Upper lobe of left lung (tissue), 6 donors: ENCODE results near the gene CS. TPM values are rescaled to one million over a fixed set of nuclear protein-coding genes. Genes with fewer than 3 reads are reported as not detected.
A peak's percentile ranks its signal among the peaks of the same experiment; 100 is the strongest.
"Not testable (repeated sequence)": the region's sequence is repeated elsewhere in the genome, so short reads cannot be mapped to it uniquely, and the experiment has no call there.

Experiments
- ATAC-seq, 2 donors: fragments of 200-7000 bp; cut with Tn5 transposase; one replicate each; pipeline ENCODE4 v1.9.1; 2022; ENCODE audit warnings: mild to moderate bottlenecking in 2 of 2, moderate library complexity in 2 of 2; ENCODE audit not compliant: low FRiP score in 2 of 2
- DNase-seq, 2 donors: peaks; one replicate each; pipeline ENCODE4 v3.0.0-alpha.2; 2019 to 2020
- H3K27ac ChIP-seq, 4 donors: fragments of 200-600 bp; sonication (generic); one replicate each; pipeline ENCODE4 v1.5.1; 2016 to 2019
- H3K27me3 ChIP-seq, 4 donors: fragments of 200-600 bp; sonication (generic); one replicate each; pipeline ENCODE4 v1.5.1; 2017 to 2019
- H3K36me3 ChIP-seq, 4 donors: fragments of 200-600 bp; sonication (generic); one replicate each; pipeline ENCODE4 v1.5.1; 2016 to 2019
- H3K4me1 ChIP-seq, 4 donors: fragments of 200-600 bp; sonication (generic); one replicate each; pipeline ENCODE4 v1.5.1; 2018 to 2019
- H3K4me3 ChIP-seq, 4 donors: fragments of 200-600 bp; sonication (generic); one replicate each; pipeline ENCODE4 v1.5.1; 2017 to 2019; ENCODE audit warnings: mild to moderate bottlenecking in 2 of 4, moderate library complexity in 1 of 4
- H3K9me3 ChIP-seq, 4 donors: fragments of 200-600 bp; sonication (generic); one replicate each; pipeline ENCODE4 v1.5.1; 2018 to 2019
- EP300 ChIP-seq, 4 donors: sonication (generic); formaldehyde crosslinking; IDR thresholded peaks; one replicate each; pipeline ENCODE4 v1.5.1; 2017; ENCODE audit warnings: antibody characterized with exemption in 4 of 4, control low read depth in 2 of 4
- POLR2A ChIP-seq, 4 donors: fragments of 450-650 bp; IDR thresholded peaks; one replicate each; pipeline ENCODE4 v1.5.1; 2016 to 2017; ENCODE audit warnings: antibody characterized with exemption in 4 of 4, mild to moderate bottlenecking in 2 of 4
- POLR2AphosphoS5 ChIP-seq, 2 donors: sonication (generic); formaldehyde crosslinking; IDR thresholded peaks; one replicate each; pipeline ENCODE4 v1.5.1; 2017; ENCODE audit warnings: antibody characterized with exemption in 2 of 2
- WGBS, 2 donors: methylation state at CpG; one replicate each; pipeline ENCODE4 v1.1.5; 2017 to 2018; 5-methylcytosine and 5-hydroxymethylcytosine counted together
- total RNA-seq, 6 donors: library from RNA; depleted of rRNA in 4 of 6; stranded (reverse); fragments of >200 nt in 4 of 6; gene quantifications; one replicate each; pipeline versions ENCODE4 v1.1.0 to v1.2.1, GENCODE V29; 2016 to 2021
- TF ChIP-seq, protein P1 (sequence below), 6 experiments: fragments of 450-650 bp in 4 of 6; fragments of 200-600 bp in 2 of 6; sonication (generic) in 2 of 6; IDR thresholded peaks; one replicate each; pipeline ENCODE4 v1.5.1; 2016 to 2019; ENCODE audit warnings: antibody characterized with exemption in 6 of 6
- donor health status: DM: no; HTN: no; CAD: no; lungs with moderate emphysema.
- donor health status: DM: no; HTN: yes; CAD: no; lungs with severe emphysema.

CS gene
- total RNA-seq: 100 to 1,000 TPM in 5 of 6 donors, 10 to 100 TPM in 1; 99.9 to 201 (median 151) TPM

DNA sequence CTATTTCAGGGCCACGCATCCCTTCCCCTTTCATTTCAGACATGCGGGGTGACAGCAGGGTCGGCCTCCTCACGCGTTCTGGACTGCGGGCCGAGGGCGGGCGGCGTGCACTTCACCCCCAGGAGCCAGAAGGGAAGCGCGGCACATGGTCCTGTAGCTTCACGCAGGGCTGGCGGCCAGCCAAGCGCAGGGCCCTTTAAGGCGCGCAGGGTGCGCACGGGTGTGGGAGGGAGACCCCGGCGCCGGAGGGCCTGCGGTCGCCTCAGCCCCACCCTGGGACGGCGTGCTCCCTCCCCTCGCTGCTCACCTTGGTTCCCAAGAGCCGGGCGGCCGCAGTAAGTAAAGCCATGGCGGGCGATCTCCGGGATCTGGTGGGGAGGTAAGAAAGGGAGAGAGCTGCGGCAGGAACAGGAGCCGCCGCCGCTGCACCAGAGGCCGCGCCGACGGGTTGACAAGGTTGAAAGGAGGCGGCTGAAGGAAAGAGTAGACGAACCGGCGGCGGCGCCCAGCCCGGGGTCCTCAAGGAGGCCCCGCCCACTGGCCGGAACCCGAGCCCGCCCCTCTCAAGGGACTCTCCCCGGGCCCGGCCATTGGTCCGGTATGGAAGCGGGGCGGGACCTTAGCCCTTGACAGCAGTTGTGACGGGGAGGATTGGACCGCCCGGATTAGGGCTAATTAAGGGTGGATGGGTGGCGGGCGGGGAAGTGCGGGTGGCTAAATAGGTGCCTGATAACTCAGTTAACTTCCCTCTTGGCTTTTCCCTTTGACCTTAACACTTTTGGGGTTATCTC lies at the start of gene CS:
CS (minus strand) TSS at position 478 of the 791 bp plus-strand sequence; CDS start at position 349, 129 bp downstream.
- peak within 1 kb of the TSS; percentile 93 to 95 (median 94) for H3K27ac ChIP-seq
- ATAC-seq (peak; percentile 99 to 100), DNase-seq (peak; percentile 99 to 100)
- 0 to 1% methylated on average over 25 to 51 of the region's 63 CpGs for WGBS, 2 donors
- peaks cover 0 to 17% (median 2%) of the 10 kb centered on the region in 4 donors for H3K36me3 ChIP-seq
- H3K27me3 ChIP-seq: no peaks in the 10 kb centered on the region
- H3K9me3 ChIP-seq: no peaks in the 10 kb centered on the region
- peaks cover 32 to 53% (median 41%) of the 10 kb centered on the region in 4 donors for H3K4me1 ChIP-seq
- H3K4me3 ChIP-seq: peak within 1 kb of the TSS; percentile 66 to 93 (median 86)
- TF ChIP-seq POLR2AphosphoS5 (IDR thresholded peaks at IDR 0.05) (peak; percentile 1 to 73), POLR2A (IDR thresholded peaks at IDR 0.05) (peak in 3 of 4 donors; percentile 47 to 89 (median 67)), EP300 (IDR thresholded peaks at IDR 0.05) (no peak)
- TF ChIP-seq, protein P1, sequence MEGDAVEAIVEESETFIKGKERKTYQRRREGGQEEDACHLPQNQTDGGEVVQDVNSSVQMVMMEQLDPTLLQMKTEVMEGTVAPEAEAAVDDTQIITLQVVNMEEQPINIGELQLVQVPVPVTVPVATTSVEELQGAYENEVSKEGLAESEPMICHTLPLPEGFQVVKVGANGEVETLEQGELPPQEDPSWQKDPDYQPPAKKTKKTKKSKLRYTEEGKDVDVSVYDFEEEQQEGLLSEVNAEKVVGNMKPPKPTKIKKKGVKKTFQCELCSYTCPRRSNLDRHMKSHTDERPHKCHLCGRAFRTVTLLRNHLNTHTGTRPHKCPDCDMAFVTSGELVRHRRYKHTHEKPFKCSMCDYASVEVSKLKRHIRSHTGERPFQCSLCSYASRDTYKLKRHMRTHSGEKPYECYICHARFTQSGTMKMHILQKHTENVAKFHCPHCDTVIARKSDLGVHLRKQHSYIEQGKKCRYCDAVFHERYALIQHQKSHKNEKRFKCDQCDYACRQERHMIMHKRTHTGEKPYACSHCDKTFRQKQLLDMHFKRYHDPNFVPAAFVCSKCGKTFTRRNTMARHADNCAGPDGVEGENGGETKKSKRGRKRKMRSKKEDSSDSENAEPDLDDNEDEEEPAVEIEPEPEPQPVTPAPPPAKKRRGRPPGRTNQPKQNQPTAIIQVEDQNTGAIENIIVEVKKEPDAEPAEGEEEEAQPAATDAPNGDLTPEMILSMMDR (IDR thresholded peaks at IDR 0.05): peak in 1 of 6 experiments; percentile 16

DNA sequence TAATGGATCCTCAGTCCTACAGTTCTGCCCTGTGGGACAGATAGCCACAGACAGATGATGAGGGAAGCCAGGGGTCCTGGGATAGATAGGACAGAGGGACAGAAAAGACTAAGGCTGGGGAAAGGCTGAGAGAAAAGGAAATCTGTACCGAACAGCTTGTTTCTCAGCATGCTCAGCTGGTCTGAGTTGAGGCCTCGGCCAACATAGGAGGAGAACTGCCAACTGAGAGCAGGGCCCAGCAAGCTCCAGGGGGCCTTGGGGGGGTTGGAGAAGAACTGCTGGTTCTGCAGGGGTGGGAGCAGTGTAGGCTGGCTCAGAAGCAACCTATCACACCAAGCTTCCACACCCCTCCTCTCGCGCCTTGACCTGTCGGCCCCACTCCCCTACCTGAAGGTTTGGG lies 48.6 kb upstream of the CS start:
- peaks cover 66 to 99% (median 93%) of the 10 kb centered on the region in 4 donors for H3K36me3 ChIP-seq
- no peaks in the 10 kb centered on the region for H3K4me1 ChIP-seq
- no peaks in the 10 kb centered on the region for H3K9me3 ChIP-seq
- no peak for TF ChIP-seq EP300 (IDR thresholded peaks at IDR 0.05)
- TF ChIP-seq, protein P1 (IDR thresholded peaks at IDR 0.05): no peak
- TF ChIP-seq POLR2A (IDR thresholded peaks at IDR 0.05): no peak
- TF ChIP-seq POLR2AphosphoS5 (IDR thresholded peaks at IDR 0.05): no peak
- no peak overlapping the region for H3K27ac ChIP-seq
- no peak for ATAC-seq
- H3K4me3 ChIP-seq: no peak overlapping the region
- 100% methylated on average over 5 of the region's 5 CpGs for WGBS, 2 donors
- H3K27me3 ChIP-seq: no peaks in the 10 kb centered on the region
- no peak for DNase-seq

DNA sequence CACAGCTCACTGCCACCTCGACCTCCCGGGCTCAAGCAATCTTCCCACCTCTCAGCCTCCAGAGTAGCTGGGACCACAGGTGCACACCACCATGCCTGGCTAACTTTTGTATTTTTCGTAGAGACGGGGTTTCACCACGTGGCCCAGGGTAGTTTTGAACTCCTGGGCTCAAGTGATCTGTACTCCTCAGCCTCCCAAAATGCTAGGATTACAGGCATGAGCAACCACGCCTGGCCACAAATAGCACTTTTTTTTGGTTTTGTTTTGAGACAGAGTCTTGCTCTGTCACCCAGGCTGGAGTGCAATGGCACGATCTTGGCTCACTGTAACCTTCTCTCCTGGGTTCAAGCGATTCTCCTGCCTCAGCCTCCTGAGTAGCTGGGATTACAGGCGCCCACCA lies 47.1 kb upstream of the CS start:
- not testable (repeated sequence) for H3K27me3 ChIP-seq, ATAC-seq, H3K4me1 ChIP-seq, H3K27ac ChIP-seq, DNase-seq, H3K9me3 ChIP-seq, H3K4me3 ChIP-seq
- H3K36me3 ChIP-seq: peaks cover 58 to 99% (median 92%) of the 10 kb centered on the region in 4 donors
- 88 to 96% methylated on average over 9 of the region's 9 CpGs for WGBS, 2 donors

DNA sequence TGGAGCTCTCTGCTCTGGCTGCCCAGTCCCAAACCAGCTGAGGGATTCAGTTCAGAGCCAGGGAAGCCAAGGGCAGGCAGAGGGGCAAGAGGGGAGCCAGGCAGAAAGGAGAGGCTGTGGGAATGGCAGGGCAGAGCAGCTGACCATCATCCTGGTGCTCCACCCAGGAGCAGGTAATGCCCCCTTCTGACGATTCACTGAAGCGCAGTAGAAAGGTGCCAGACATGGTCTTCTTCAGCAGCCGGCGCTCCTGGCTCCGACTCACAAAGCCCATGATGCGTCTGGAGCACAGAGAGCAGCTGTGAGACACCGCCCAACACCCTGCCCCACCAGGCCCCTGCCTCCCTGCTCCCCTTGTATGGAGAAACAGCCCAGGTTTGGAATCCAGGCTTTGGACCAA lies 46.5 kb upstream of the CS start:
- 90 to 93% methylated on average over 5 to 7 of the region's 7 CpGs for WGBS, 2 donors
- no peaks in the 10 kb centered on the region for H3K9me3 ChIP-seq
- no peaks in the 10 kb centered on the region for H3K4me1 ChIP-seq
- H3K36me3 ChIP-seq: peaks cover 58 to 98% (median 90%) of the 10 kb centered on the region in 4 donors
- DNase-seq: peak in 1 of 2 donors; percentile 14
- no peak for ATAC-seq
- TF ChIP-seq POLR2A (IDR thresholded peaks at IDR 0.05) (no peak), POLR2AphosphoS5 (IDR thresholded peaks at IDR 0.05) (no peak), EP300 (IDR thresholded peaks at IDR 0.05) (no peak)
- TF ChIP-seq, protein P1 (IDR thresholded peaks at IDR 0.05): no peak
- no peak overlapping the region for H3K4me3 ChIP-seq
- H3K27me3 ChIP-seq: no peaks in the 10 kb centered on the region
- no peak overlapping the region for H3K27ac ChIP-seq

DNA sequence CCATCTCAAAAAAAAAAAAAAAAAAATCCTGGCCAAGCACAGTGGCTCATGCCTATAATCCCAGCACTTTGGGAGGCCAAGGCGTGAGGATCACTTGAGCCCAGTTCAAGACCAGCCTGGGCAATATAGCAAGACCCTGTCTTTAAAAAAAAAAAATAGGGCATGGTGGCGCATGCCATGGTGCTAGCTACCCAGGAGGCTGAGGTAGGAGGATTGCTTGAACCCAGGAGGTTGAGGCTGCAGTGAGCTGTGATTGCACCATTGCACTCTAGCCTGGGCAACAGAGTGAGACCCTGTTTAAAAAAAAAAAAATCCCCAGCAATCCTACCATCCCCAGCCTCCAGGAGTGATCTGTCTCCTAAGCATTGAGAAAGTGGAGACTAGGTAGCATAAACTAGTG lies 42.2 kb upstream of the CS start:
- not testable (repeated sequence) for H3K9me3 ChIP-seq, H3K4me3 ChIP-seq, DNase-seq, ATAC-seq, H3K27me3 ChIP-seq, H3K27ac ChIP-seq
- 96 to 100% methylated on average over 2 of the region's 2 CpGs for WGBS, 2 donors
- Histone ChIP-seq H3K36me3 (peaks cover 23 to 59% (median 47%) of the 10 kb centered on the region in 4 donors), H3K4me1 (peaks cover 7 to 14% (median 10%) of the 10 kb centered on the region in 4 donors)
